Right lobe of liver (tissue), 6 donors: ENCODE measurements around the gene KCNT2. TPM values are rescaled to one million over a fixed set of nuclear protein-coding genes. Genes with fewer than 3 reads are reported as not detected.
A peak's percentile ranks its signal among the peaks of the same experiment; 100 is the strongest.
"Not testable (repeated sequence)": the region's sequence is repeated elsewhere in the genome, so short reads cannot be mapped to it uniquely, and the experiment has no call there.

Source experiments
- ATAC-seq, 4 donors: fragments of 200-7000 bp; cut with Tn5 transposase; one replicate each; pipeline ENCODE4 v1.9.1; 2020; ENCODE audit warnings: mild to moderate bottlenecking in 4 of 4, moderate library complexity in 4 of 4
- DNase-seq, 3 donors: peaks; one replicate each; pipeline ENCODE4 v3.0.0-alpha.2; 2020
- H3K27ac ChIP-seq, 3 donors: fragments of 200-600 bp; one replicate each; pipeline ENCODE4 v1.8.0; 2022
- H3K27me3 ChIP-seq, 2 donors: fragments of 200-600 bp; one replicate each; pipeline ENCODE4 v1.8.0; 2022
- H3K36me3 ChIP-seq, 4 donors: fragments of 200-600 bp; sonication (generic) in 1 of 4; one replicate each; pipeline versions ENCODE4 v1.5.1 to v1.8.0; 2017 to 2022; ENCODE audit warnings: control low read depth in 1 of 4
- H3K4me1 ChIP-seq, 4 donors: fragments of 200-600 bp; sonication (generic) in 1 of 4; one replicate each; pipeline versions ENCODE4 v1.5.1 to v1.8.0; 2017 to 2022; ENCODE audit warnings: control low read depth in 1 of 4
- H3K4me3 ChIP-seq, 3 donors: fragments of 200-600 bp; one replicate each; pipeline ENCODE4 v1.8.0; 2022
- H3K9me3 ChIP-seq, 4 donors: fragments of 200-600 bp; sonication (generic) in 1 of 4; one replicate each; pipeline versions ENCODE4 v1.5.1 to v1.8.0; 2017 to 2022; ENCODE audit warnings: control low read depth in 1 of 4
- POLR2A ChIP-seq: fragments of 450-650 bp; IDR thresholded peaks from one replicate; pipeline ENCODE4 v1.6.1; 2017; ENCODE audit warnings: antibody characterized with exemption, mild to moderate bottlenecking
- WGBS: methylation state at CpG from one replicate; pipeline ENCODE4 v1.1.6; 2018; ENCODE audit warnings: low coverage, low lambda C conversion rate; ENCODE audit not compliant: insufficient coverage; ENCODE audit errors: missing lambda C conversion rate; 5-methylcytosine and 5-hydroxymethylcytosine counted together
- intact Hi-C, 2 donors: fragments of 100-400 bp; cut with DNase I; formaldehyde crosslinking; loops; one replicate each; pipeline versions ENCODE4 v1.11.2 to v1.14.1; 2022
- total RNA-seq, 6 experiments: library from RNA; depleted of rRNA in 2 of 6; stranded (reverse); fragments of >200 nt in 2 of 6; fragmentation: NEBNext Ultra II Directional in 3 of 6; extraction: Animal tissue kit (Norgen Biotek cat#: 25700) in 3 of 6; gene quantifications; one replicate each; pipeline versions ENCODE4 v1.1.0 to v1.2.4, GENCODE V29; 2016 to 2023
- TF ChIP-seq, protein P1 (sequence below), 4 donors: fragments of 200-600 bp in 3 of 4; fragments of 450-650 bp in 1 of 4; IDR thresholded peaks; one replicate each; pipeline versions ENCODE4 v1.5.1 to v1.8.0; 2016 to 2022; ENCODE audit warnings: antibody characterized with exemption in 4 of 4, mild to moderate bottlenecking in 2 of 4
- donor health status: DM: no; HTN: yes; CAD: no.
- donor health status: DM: no; HTN: no; CAD: no.
- donor health status: DM: no; HTN: no; CAD: no.
- donor health status: DM: no; HTN: yes; CAD: no.
- donor health status: DM: no; HTN: yes; CAD: no.

The KCNT2 gene
- total RNA-seq, 6 experiments from 2014 or later: 5.3 to 8.4 (median 7.5) TPM

DNA sequence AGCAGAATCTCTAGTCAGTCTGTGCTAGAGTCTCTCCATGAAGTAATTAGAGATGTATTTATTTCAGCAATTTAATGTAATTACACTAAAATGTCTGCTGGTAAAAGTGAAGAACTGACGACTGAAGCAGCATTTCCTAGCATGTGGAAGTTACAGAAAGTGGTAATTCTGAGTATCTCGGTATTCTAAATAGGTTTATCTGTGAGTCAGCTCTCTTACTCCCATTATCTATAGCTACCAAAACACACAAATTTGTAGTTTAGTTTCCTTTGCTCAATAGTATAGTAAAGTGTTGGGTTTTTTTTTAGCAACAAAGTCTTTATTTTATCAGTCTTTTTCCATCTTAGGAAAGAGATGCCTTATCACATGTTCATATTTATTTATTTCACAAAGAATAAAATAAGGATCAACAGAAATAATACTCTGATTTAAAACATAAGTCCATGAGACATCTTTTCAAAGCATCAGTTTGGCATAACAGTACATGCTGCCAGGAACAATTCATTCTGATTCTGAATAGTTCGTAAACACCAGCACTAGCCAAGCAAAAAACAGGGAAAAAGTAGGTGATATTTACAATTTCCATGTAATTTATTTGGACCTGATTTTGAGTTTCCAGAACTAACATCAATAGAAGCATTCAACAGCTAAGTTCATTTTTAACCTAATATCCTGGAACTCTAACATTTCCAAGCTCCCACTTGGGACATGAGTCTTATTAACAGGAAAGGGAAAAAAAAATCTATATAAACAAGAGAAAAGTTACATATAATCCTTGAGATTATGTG, 76.3 kb downstream of the KCNT2 start:
- no peak for ATAC-seq
- no peaks in the 10 kb centered on the region for H3K36me3 ChIP-seq
- 77% methylated on average over 3 of the region's 3 CpGs for WGBS
- no peaks in the 10 kb centered on the region for H3K27me3 ChIP-seq
- no peaks in the 10 kb centered on the region for H3K9me3 ChIP-seq
- no peak overlapping the region for H3K4me3 ChIP-seq
- no peak for TF ChIP-seq POLR2A
- TF ChIP-seq, protein P1, sequence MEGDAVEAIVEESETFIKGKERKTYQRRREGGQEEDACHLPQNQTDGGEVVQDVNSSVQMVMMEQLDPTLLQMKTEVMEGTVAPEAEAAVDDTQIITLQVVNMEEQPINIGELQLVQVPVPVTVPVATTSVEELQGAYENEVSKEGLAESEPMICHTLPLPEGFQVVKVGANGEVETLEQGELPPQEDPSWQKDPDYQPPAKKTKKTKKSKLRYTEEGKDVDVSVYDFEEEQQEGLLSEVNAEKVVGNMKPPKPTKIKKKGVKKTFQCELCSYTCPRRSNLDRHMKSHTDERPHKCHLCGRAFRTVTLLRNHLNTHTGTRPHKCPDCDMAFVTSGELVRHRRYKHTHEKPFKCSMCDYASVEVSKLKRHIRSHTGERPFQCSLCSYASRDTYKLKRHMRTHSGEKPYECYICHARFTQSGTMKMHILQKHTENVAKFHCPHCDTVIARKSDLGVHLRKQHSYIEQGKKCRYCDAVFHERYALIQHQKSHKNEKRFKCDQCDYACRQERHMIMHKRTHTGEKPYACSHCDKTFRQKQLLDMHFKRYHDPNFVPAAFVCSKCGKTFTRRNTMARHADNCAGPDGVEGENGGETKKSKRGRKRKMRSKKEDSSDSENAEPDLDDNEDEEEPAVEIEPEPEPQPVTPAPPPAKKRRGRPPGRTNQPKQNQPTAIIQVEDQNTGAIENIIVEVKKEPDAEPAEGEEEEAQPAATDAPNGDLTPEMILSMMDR (IDR thresholded peaks at IDR 0.05): no peak
- intact Hi-C loops: no loop called here
- no peaks in the 10 kb centered on the region for H3K4me1 ChIP-seq
- no peak overlapping the region for H3K27ac ChIP-seq
- no peak for DNase-seq

DNA sequence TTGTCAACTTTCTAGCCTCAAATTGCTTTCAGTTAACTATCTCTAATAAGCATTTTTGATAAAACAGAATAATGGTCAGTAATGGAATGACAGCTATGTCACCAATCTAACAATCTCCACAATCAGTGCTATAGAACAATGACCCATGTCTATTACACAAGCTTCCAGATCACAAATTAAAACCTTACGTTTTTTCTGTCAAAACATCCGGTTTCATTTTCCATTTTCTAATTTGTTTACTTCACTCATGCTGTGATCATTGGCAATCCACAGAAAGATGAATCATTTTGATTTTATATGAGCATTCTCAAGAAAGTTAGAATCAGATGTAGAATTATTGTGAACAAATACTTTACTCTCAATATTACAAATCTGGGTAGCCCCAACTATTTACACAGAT, 80.3 kb downstream of the KCNT2 start:
- no peak for ATAC-seq
- intact Hi-C loops: no loop called here

DNA sequence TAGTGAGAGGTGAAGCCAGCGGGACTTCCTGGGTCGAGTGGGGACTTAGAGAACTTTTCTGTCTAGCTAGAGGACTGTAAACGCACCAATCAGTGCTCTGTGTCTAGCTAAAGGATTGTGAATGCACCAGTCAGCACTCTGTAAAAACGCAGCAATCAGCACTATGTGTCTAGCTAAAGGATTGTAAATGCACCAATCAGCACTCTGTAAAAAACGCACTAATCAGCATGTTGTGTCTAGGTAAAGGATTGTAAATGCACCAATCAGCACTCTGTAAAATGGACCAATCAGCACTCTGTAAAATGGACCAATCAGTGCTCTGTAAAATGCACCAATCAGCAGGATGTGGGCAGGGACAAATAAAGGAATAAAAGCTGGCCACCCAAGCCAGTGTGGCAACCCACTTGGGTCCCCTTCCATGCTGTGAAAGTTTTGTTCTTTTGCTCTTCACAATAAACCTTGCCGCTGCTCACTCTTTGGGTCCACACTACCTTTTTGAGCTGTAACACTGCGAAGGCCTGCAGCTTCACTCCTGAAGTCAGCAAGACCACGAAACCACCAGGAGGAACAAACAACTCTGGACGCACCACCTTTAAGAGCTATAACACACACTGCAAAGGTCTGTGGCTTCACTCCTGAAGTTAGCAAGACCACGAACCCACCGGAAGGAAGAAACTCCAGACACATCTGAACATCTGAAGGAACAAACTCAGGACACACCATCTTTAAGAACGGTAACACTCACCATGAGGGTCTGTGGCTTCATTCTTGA, 85.5 kb downstream of the KCNT2 start:
- intact Hi-C loops, H3K9me3 ChIP-seq, H3K27ac ChIP-seq, H3K4me1 ChIP-seq, ATAC-seq, H3K27me3 ChIP-seq, H3K36me3 ChIP-seq, DNase-seq, H3K4me3 ChIP-seq: not testable (repeated sequence)
- 88% methylated on average over 8 of the region's 12 CpGs for WGBS

More for the DNA sequence above, 80.3 kb downstream of the KCNT2 start:
- H3K27me3 ChIP-seq: no peaks in the 10 kb centered on the region
- WGBS: 29% methylated on average over 2 of the region's 2 CpGs
- H3K27ac ChIP-seq: no peak overlapping the region
- no peak for DNase-seq
- H3K36me3 ChIP-seq: no peaks in the 10 kb centered on the region
- no peak overlapping the region for H3K4me3 ChIP-seq
- TF ChIP-seq, protein P1 (IDR thresholded peaks at IDR 0.05): no peak
- TF ChIP-seq POLR2A: no peak
- no peaks in the 10 kb centered on the region for H3K4me1 ChIP-seq
- H3K9me3 ChIP-seq: no peaks in the 10 kb centered on the region

DNA sequence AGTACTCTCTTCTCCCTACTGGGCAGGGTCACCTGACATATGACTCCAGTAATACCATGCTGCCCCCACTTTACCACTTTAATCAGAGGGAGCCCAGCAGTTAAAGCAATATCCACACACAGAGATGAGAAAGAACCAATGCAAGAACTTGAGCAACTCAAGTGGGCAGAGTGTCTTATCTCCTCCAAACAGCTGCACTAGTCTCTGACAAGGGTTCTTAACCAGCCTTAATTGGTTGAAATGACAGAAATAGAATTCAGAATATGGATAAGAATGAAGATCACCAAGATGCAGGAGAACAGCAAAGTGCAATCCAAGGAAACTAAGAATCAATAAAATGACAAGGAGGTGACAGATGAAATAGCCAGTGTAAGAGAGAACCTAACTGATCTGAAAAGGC, 91.0 kb downstream of the KCNT2 start:
- H3K27ac ChIP-seq: no peak overlapping the region
- H3K4me3 ChIP-seq: no peak overlapping the region
- H3K4me1 ChIP-seq: no peaks in the 10 kb centered on the region
- no peaks in the 10 kb centered on the region for H3K27me3 ChIP-seq
- H3K36me3 ChIP-seq: no peaks in the 10 kb centered on the region
- no peak for TF ChIP-seq POLR2A
- TF ChIP-seq, protein P1 (IDR thresholded peaks at IDR 0.05): no peak
- intact Hi-C loops: no loop called here
- DNase-seq (no peak), ATAC-seq (no peak)
- H3K9me3 ChIP-seq: no peaks in the 10 kb centered on the region

DNA sequence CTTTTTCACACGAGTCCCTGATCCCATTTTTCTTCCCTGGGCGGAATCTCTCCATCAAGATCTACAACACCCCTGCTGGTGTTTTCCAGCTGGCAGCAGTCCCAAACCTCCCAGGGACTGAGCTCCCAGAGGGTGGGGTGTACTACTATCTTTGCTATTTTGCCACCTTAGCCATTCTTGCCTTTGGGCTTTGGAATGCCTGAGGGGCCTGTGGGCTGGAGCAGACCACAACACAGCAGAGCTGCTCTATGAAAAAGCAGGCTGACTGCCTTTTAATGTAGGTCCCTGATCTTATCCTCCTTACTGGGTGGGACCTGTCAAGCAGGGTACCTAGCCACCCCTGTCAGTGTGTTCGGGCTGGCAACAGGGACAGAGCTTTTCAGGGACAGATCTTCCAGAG, 91.9 kb downstream of the KCNT2 start:
- TF ChIP-seq, protein P1 (IDR thresholded peaks at IDR 0.05): no peak
- TF ChIP-seq POLR2A: no peak
- Histone ChIP-seq H3K4me3 (no peak overlapping the region), H3K36me3 (no peaks in the 10 kb centered on the region), H3K27me3 (no peaks in the 10 kb centered on the region), H3K27ac (no peak overlapping the region), H3K4me1 (no peaks in the 10 kb centered on the region), H3K9me3 (no peaks in the 10 kb centered on the region)
- intact Hi-C loops: no loop called here
- no peak for DNase-seq
- WGBS: no CpG with 5 or more reads among the region's 3 CpGs
- peak in 1 of 4 donors; percentile 9 for ATAC-seq
